ENCODE results near the gene GAPDH.

GAPDH gene

DNA sequence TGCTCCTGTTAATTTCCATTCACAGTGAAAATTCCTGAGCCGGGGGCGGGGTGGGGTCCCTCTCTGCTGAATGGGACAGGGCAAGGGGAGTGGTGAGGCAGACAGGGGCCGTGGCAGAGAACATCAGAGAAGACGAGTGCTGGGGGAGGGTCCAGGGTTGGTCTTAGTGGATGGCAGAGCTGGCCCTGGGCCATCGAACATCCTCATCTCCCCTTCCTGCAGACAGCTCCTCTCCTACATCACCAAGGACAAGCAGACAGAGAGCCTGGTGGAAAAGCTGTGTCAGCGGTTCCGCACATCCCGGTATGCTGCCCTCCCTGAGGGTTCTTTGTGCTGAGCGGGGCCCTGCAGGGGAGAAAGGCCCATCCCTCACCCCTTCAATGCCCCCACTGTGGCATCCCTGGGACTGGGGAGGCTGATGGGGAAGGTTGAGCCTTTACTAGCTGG lies 5.0 kb upstream of the GAPDH start:
- Histone ChIP-seq H3K9me3 (ENCODE audit: control insufficient read depth in 2 of 2, low read length in 2 of 2) (no peaks in the 10 kb centered on the region), H3K9ac (ENCODE audit: low read length in 2 of 2) (no peak overlapping the region)

GRCh38 chr12:6530576-6531260 lies 3.6 kb upstream of the GAPDH start:
- H3K9ac ChIP-seq (ENCODE audit: low read length in 2 of 2): no peak overlapping the region
- no peaks in the 10 kb centered on the region for H3K9me3 ChIP-seq (ENCODE audit: control insufficient read depth in 2 of 2, low read length in 2 of 2)
- H3K4me1 ChIP-seq (ENCODE audit: control insufficient read depth, insufficient read depth, low read length): peaks cover 28% of the 10 kb centered on the region
- peak overlapping the region; percentile 24 for H3K27ac ChIP-seq (ENCODE audit: low read length)
- H3K36me3 ChIP-seq (ENCODE audit: control insufficient read depth in 2 of 2, insufficient read depth in 2 of 2, low read length in 2 of 2): peaks cover 40 to 46% of the 10 kb centered on the region in 2 donors
- H3K4me3 ChIP-seq (ENCODE audit: low read length in 2 of 2): no peak overlapping the region
- no peaks in the 10 kb centered on the region for H3K27me3 ChIP-seq (ENCODE audit: control insufficient read depth in 1 of 2, insufficient read depth in 2 of 2, low read length in 2 of 2)

More for the DNA sequence above, 5.0 kb upstream of the GAPDH start:
- H3K36me3 ChIP-seq (ENCODE audit: control insufficient read depth in 2 of 2, insufficient read depth in 2 of 2, low read length in 2 of 2): peaks cover 47 to 54% of the 10 kb centered on the region in 2 donors
- H3K27ac ChIP-seq (ENCODE audit: low read length): no peak overlapping the region
- H3K4me1 ChIP-seq (ENCODE audit: control insufficient read depth, insufficient read depth, low read length): peaks cover 23% of the 10 kb centered on the region
- H3K27me3 ChIP-seq (ENCODE audit: control insufficient read depth in 1 of 2, insufficient read depth in 2 of 2, low read length in 2 of 2): no peaks in the 10 kb centered on the region
- H3K4me3 ChIP-seq (ENCODE audit: low read length in 2 of 2): no peak overlapping the region

DNA sequence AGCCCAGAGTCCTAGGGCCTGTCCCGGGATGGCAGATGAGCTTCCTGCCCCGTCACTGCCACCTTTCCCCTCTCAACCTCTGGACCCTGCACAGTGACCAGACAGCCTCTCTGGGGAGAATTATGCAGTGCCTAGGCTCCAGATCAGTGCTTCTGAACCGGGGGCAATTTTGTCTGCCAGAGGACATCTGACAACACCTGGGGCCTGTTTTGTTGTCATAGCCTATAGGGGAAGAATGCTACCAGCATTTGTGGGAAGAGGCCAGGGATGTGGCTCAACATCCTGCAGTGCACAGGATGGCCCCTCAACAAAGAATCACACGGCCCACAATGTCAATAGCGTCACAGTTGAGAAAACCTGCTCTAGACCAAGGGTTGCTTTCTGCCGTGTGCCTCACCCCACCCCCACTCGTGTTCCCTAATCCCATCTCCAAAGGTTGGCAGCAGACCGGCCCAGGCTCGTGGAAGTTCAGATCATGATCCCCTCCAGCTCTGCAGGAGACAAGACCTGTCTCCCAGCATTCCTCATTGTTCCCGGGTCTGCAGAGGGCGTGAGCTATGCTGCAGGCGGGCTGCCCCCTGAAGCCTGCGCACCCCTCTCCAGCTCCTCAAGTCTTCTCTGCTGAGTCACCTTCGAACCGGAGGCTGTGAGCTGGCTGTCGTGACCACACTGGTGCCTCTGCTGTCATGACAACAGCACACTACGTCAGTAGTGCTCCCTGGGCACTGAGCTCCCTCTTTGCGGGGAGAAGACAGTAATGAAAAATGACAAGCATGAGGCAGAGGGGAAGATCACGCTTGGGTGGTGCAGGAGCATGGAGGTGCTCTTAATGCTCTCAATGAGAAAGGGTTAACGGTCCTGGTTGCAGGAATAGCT lies 2.0 kb upstream of the GAPDH start:
- H3K9ac ChIP-seq (ENCODE audit: low read length in 2 of 2): peak overlapping the region; percentile 79 to 93
- peak overlapping the region; percentile 80 to 92 for H3K4me3 ChIP-seq (ENCODE audit: low read length in 2 of 2)
- H3K27ac ChIP-seq (ENCODE audit: low read length): peak overlapping the region; percentile 93
- H3K27me3 ChIP-seq (ENCODE audit: control insufficient read depth in 1 of 2, insufficient read depth in 2 of 2, low read length in 2 of 2): no peaks in the 10 kb centered on the region
- peaks cover 37 to 44% of the 10 kb centered on the region in 2 donors for H3K36me3 ChIP-seq (ENCODE audit: control insufficient read depth in 2 of 2, insufficient read depth in 2 of 2, low read length in 2 of 2)
- no peaks in the 10 kb centered on the region for H3K9me3 ChIP-seq (ENCODE audit: control insufficient read depth in 2 of 2, low read length in 2 of 2)
- H3K4me1 ChIP-seq (ENCODE audit: control insufficient read depth, insufficient read depth, low read length): peaks cover 44% of the 10 kb centered on the region

DNA sequence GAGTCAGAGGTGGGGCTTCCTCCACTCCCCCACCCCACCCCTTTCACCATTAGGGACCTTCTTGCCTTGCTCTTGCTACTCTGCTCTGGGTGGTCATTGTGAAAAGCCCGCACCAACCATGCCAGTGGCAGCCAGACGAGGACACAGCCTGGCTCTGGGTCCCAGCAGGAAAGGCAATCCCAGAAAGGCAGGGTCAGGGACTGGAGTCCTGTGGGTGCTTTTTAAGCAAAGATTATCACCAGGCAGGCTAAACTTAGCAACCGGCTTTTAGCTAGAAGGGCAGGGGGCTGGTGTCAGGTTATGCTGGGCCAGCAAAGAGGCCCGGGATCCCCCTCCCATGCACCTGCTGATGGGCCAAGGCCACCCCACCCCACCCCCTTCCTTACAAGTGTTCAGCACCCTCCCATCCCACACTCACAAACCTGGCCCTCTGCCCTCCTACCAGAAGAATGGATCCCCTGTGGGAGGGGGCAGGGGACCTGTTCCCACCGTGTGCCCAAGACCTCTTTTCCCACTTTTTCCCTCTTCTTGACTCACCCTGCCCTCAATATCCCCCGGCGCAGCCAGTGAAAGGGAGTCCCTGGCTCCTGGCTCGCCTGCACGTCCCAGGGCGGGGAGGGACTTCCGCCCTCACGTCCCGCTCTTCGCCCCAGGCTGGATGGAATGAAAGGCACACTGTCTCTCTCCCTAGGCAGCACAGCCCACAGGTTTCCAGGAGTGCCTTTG lies 1.2 kb upstream of the GAPDH start:
- Histone ChIP-seq H3K27ac (ENCODE audit: low read length) (peak overlapping the region; percentile 93), H3K4me3 (ENCODE audit: low read length in 2 of 2) (peak overlapping the region; percentile 80 to 92), H3K36me3 (ENCODE audit: control insufficient read depth in 2 of 2, insufficient read depth in 2 of 2, low read length in 2 of 2) (peaks cover 37 to 43% of the 10 kb centered on the region in 2 donors), H3K9ac (ENCODE audit: low read length in 2 of 2) (peak overlapping the region; percentile 79 to 93), H3K4me1 (ENCODE audit: control insufficient read depth, insufficient read depth, low read length) (peaks cover 52% of the 10 kb centered on the region), H3K9me3 (ENCODE audit: control insufficient read depth in 2 of 2, low read length in 2 of 2) (no peaks in the 10 kb centered on the region), H3K27me3 (ENCODE audit: control insufficient read depth in 1 of 2, insufficient read depth in 2 of 2, low read length in 2 of 2) (no peaks in the 10 kb centered on the region)

GRCh38 chr12:6533653-6533922 lies 729 bp upstream of the GAPDH start:
- no peaks in the 10 kb centered on the region for H3K9me3 ChIP-seq (ENCODE audit: control insufficient read depth in 2 of 2, low read length in 2 of 2)
- peak overlapping the region; percentile 80 to 92 for H3K4me3 ChIP-seq (ENCODE audit: low read length in 2 of 2)
- peak overlapping the region; percentile 93 for H3K27ac ChIP-seq (ENCODE audit: low read length)
- H3K36me3 ChIP-seq (ENCODE audit: control insufficient read depth in 2 of 2, insufficient read depth in 2 of 2, low read length in 2 of 2): peaks cover 38 to 44% of the 10 kb centered on the region in 2 donors
- no peaks in the 10 kb centered on the region for H3K27me3 ChIP-seq (ENCODE audit: control insufficient read depth in 1 of 2, insufficient read depth in 2 of 2, low read length in 2 of 2)
- H3K9ac ChIP-seq (ENCODE audit: low read length in 2 of 2): peak overlapping the region; percentile 79 to 93
- peaks cover 57% of the 10 kb centered on the region for H3K4me1 ChIP-seq (ENCODE audit: control insufficient read depth, insufficient read depth, low read length)

- H3K4me1 ChIP-seq (ENCODE audit: control insufficient read depth, insufficient read depth, low read length): peaks cover 58% of the 10 kb centered on the region
- H3K4me3 ChIP-seq (ENCODE audit: low read length in 2 of 2): peak overlapping the region; percentile 71 to 92
- H3K9ac ChIP-seq (ENCODE audit: low read length in 2 of 2): peak overlapping the region; percentile 91 to 93
- no peaks in the 10 kb centered on the region for H3K27me3 ChIP-seq (ENCODE audit: control insufficient read depth in 1 of 2, insufficient read depth in 2 of 2, low read length in 2 of 2)
- peak overlapping the region; percentile 93 for H3K27ac ChIP-seq (ENCODE audit: low read length)
- peaks cover 36 to 39% of the 10 kb centered on the region in 2 donors for H3K36me3 ChIP-seq (ENCODE audit: control insufficient read depth in 2 of 2, insufficient read depth in 2 of 2, low read length in 2 of 2)
- no peaks in the 10 kb centered on the region for H3K9me3 ChIP-seq (ENCODE audit: control insufficient read depth in 2 of 2, low read length in 2 of 2)
These were observed 303 bp downstream of the GAPDH start for GRCh38 chr12:6534695-6534944.

DNA sequence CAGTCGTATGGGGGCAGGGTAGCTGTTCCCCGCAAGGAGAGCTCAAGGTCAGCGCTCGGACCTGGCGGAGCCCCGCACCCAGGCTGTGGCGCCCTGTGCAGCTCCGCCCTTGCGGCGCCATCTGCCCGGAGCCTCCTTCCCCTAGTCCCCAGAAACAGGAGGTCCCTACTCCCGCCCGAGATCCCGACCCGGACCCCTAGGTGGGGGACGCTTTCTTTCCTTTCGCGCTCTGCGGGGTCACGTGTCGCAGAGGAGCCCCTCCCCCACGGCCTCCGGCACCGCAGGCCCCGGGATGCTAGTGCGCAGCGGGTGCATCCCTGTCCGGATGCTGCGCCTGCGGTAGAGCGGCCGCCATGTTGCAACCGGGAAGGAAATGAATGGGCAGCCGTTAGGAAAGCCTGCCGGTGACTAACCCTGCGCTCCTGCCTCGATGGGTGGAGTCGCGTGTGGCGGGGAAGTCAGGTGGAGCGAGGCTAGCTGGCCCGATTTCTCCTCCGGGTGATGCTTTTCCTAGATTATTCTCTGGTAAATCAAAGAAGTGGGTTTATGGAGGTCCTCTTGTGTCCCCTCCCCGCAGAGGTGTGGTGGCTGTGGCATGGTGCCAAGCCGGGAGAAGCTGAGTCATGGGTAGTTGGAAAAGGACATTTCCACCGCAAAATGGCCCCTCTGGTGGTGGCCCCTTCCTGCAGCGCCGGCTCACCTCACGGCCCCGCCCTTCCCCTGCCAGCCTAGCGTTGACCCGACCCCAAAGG lies 804 bp downstream of the GAPDH start:
- Histone ChIP-seq H3K9ac (ENCODE audit: low read length in 2 of 2) (peak overlapping the region; percentile 91 to 93), H3K36me3 (ENCODE audit: control insufficient read depth in 2 of 2, insufficient read depth in 2 of 2, low read length in 2 of 2) (peaks cover 38 to 40% of the 10 kb centered on the region in 2 donors), H3K27me3 (ENCODE audit: control insufficient read depth in 1 of 2, insufficient read depth in 2 of 2, low read length in 2 of 2) (no peaks in the 10 kb centered on the region), H3K9me3 (ENCODE audit: control insufficient read depth in 2 of 2, low read length in 2 of 2) (no peaks in the 10 kb centered on the region), H3K27ac (ENCODE audit: low read length) (peak overlapping the region; percentile 93), H3K4me3 (ENCODE audit: low read length in 2 of 2) (peak overlapping the region; percentile 71 to 92), H3K4me1 (ENCODE audit: control insufficient read depth, insufficient read depth, low read length) (peaks cover 63% of the 10 kb centered on the region)

- H3K4me1 ChIP-seq (ENCODE audit: control insufficient read depth, insufficient read depth, low read length): peaks cover 68% of the 10 kb centered on the region
These were observed 1.3 kb downstream of the GAPDH start for GRCh38 chr12:6535697-6535946.

GRCh38 chr12:6535960-6536847 lies 1.9 kb downstream of the GAPDH start:
- Histone ChIP-seq H3K9me3 (ENCODE audit: control insufficient read depth in 2 of 2, low read length in 2 of 2) (no peaks in the 10 kb centered on the region), H3K9ac (ENCODE audit: low read length in 2 of 2) (peak overlapping the region; percentile 91 to 93), H3K4me1 (ENCODE audit: control insufficient read depth, insufficient read depth, low read length) (peaks cover 74% of the 10 kb centered on the region), H3K27me3 (ENCODE audit: control insufficient read depth in 1 of 2, insufficient read depth in 2 of 2, low read length in 2 of 2) (no peaks in the 10 kb centered on the region), H3K4me3 (ENCODE audit: low read length in 2 of 2) (peak overlapping the region; percentile 71 to 92), H3K27ac (ENCODE audit: low read length) (peak overlapping the region; percentile 93), H3K36me3 (ENCODE audit: control insufficient read depth in 2 of 2, insufficient read depth in 2 of 2, low read length in 2 of 2) (peaks cover 32 to 35% of the 10 kb centered on the region in 2 donors)

More at GRCh38 chr12:6535697-6535946, 1.3 kb downstream of the GAPDH start:
- H3K9me3 ChIP-seq (ENCODE audit: control insufficient read depth in 2 of 2, low read length in 2 of 2): no peaks in the 10 kb centered on the region
- H3K4me3 ChIP-seq (ENCODE audit: low read length in 2 of 2): peak overlapping the region; percentile 71 to 92
- no peaks in the 10 kb centered on the region for H3K27me3 ChIP-seq (ENCODE audit: control insufficient read depth in 1 of 2, insufficient read depth in 2 of 2, low read length in 2 of 2)
- peak overlapping the region; percentile 93 for H3K27ac ChIP-seq (ENCODE audit: low read length)
- H3K36me3 ChIP-seq (ENCODE audit: control insufficient read depth in 2 of 2, insufficient read depth in 2 of 2, low read length in 2 of 2): peaks cover 33 to 35% of the 10 kb centered on the region in 2 donors
- peak overlapping the region; percentile 91 to 93 for H3K9ac ChIP-seq (ENCODE audit: low read length in 2 of 2)
